Inferior parietal cortex (tissue), 1 donor: ENCODE data around the gene CEP104.

ENCODE experiments used
- DNase-seq: peaks from one replicate; pipeline ENCODE4 v3.0.0-alpha.2; 2016; ENCODE audit errors: extremely low spot score

CEP104 gene

DNA sequence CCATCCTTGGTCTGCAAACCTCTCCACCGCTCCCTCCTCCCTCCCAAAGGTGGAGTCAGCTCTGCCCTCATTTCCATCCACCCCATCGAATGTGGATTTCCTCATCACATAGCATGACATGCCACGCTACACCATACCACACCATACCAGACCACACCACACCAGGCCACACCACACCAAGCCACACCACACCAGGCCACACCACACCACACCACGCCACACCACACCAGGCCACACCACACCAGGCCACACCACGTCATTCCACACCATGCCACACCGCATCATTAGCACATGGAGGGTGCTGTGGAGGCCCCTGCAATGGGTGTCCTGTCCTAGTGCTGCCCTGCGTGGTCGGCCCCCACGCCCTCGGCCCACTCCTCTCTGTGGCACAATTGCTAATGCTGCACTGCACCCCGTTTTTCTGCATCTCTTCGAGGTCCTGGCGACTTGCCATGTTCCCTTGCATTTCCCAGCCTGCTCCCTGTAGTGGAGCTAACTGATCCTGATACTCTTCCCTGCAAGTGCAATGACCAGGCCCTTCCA is 11.5 kb upstream of the CEP104 start:
- DNase-seq: no peak

DNA sequence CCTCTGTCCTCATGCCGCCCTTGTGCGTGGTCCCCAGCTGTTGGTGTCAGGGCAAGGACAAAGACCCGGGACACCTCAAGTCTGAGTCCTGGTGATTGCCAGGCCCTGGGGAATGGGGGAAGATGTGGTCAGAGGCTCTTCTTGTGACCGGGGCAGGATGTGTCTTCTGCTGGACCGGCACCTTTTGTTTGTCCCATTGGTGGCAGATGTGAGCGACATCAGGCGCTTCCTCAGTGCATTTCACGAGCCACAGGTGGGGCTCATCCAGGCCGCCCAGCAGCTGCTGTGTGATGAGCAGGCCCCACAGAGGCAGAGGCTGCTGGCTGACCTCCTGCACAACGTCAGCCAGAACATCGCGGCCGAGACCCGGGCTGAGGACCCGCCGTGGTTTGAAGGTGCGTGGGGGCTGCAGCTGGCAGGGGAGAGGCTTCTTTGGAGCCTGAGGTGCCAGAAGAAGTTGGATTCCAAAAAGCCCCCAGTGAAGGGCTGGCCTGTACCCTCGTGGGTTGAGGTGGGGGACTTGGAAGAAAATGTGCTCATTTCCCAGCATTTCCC is 8.7 kb upstream of the CEP104 start:
- no peak for DNase-seq

DNA sequence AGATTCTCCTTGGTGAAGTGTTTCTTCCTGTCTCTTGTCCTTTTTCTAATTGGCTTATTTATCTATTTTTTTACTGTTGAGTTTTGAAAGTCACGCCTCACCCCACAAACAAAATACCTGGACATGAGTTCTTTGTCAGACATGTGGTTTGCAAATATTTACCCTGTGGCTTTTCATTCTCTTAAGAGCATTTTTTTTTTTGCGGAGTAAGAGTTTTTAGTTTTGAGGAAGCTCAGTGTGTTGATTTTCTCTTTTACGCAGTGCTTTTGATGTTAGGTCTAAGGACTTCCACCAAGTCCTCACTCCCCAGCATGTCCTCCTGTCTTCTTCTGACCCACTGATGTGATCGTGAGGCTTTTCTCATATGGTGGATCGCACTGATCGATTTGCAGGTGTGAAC is 7.9 kb upstream of the CEP104 start:
- DNase-seq: no peak

- DNase-seq: peak; percentile 32
Observed at GRCh38 chr1:3863231-3863935, 6.4 kb upstream of the CEP104 start.

DNA sequence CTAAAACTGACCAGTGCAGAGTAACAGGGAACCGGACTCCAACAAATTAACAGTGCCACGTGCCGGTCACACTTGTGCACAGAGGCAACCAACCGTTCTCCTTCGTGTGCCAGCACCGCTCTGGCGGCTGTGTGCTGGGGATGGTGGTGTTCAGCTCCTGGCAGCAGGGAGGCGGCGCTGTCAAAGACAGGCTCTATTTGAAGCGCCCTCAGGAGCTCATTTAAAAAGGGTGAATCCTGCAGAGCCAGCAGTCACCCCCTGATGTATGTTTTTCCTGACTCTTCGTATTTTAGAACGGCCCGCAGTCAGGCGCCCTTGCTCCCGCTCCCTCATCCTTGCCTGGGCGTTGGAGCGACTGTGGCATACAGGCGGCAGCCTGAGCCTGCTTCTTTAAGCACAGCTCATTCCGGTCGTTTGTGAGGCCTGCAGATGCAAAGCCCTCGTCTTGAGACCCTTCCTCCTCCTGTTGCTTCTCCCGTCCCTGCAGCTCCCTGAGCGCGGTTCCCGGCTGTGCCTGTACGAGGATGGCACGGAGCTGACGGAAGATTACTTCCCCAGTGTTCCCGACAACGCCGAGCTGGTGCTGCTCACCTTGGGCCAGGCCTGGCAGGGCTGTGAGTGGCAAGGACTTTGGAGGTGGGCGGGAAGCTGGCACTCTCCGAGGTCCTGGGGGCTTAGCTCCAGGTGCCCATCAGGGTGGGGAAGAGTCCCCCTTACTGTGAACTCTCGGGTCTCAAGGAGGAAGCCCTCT is 1.4 kb upstream of the CEP104 start:
- DNase-seq: peak; percentile 29

DNA sequence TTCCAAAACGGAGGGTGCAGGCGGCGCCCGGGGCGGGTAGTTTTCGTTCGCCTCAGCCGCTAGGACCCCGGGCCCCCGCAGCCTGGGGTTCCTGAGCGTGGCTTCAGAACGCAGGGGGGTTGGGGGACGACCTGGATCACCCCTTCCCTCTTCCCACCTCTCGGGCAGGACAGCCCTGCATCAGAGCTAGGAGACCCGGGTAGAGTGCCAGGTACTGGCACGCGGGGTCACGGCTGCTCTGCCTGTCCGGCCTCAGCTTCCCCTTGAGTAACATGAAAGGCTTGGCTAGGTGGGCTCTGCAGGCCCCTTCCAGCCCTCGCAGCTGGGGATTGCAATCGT is 749 bp upstream of the CEP104 start:
- DNase-seq: no peak

DNA sequence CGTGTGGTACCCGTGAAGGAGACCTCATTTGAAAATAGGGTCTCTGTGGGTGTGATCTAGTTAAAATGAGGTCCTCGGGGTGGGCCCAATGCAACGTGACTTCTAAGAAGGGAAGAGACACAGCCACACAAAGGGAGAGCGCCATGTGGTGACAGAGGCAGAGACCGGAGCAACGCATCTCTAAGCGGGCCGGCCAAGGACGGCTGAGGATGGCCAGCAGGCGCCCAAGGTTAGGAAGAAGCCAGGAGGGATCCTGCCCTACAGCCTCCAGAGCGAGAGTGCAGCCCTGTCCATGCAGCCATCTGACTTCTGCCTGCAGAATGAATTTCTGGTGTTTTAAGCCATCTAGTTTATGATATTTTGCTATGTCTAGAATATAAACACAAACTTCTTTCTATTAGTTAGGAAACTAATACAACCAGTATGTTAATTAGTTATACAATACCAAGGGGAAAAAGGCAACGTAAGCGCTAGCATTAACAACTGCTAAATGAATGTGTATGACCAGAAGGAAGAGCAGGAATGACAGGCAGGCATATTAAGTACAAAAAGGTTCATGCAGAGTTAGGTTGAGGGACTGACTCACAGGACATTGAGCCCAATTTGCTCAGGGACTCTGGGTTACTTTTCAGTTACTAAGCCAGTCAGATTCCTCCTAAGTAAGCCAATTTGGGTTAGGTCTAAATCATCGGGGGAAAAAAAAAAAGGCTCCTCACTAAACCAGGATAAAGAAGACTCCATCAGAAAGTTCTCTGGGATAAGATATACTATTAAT is 4.1 kb downstream of the CEP104 start:
- no peak for DNase-seq

GRCh38 chr1:3852091-3852490 is 4.9 kb downstream of the CEP104 start:
- no peak for DNase-seq

DNA sequence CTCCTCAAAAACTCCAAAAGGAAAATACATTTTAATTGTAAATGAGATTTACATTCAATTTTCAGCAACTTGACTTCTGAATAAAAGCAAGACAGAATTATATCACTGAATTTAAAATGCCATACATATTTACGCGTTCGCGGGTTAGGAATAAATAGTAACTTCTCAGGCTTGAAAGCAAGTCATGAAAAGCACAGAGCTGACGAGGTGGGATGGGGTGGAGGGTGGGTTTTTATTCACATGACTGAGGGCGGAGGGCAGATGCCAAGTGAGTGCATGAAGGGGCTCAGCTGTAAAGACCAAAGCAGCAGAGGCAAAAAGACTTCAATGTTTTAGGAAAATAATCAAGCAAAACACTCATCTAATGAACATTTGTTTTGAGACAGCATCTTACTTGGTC is 5.7 kb downstream of the CEP104 start:
- DNase-seq: no peak

DNA sequence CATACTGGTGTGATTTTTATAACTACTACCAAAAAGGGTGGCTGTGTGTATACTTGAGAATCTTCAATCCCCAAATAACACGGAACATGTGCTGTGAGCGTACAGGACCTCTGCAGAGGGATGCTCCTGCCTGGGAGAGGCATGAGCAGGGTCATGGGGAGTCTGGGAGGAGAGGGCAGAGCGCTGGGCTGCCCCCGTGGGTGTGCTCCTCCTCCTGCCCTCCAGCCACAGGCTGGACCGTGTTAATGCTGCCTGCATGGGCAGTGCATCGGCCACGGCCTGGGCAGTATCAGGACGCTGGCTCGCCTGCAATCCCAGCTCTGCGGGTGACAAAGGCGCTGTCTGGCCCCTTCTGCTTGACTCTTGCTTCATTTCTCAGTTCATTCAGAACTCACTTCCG is 6.2 kb downstream of the CEP104 start:
- no peak for DNase-seq

DNA sequence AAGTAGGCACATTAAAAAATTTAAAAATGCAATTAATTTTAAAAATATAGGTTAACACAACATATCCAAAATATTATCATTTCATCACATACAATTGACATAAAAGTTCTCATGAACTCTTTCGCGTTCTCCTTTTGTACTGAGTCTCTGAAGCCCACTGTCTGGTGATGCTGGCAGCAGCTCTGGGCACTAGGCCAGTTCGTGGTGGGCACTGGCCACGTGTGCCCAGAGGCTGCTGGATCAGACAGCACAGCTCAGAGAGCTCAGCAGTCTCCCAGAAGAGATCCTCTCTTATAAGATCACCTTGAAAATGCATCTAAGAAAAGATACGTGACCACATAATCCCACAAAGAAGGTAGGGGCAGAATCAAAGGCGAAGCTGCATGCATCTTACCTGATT is 9.9 kb downstream of the CEP104 start:
- DNase-seq: no peak

DNA sequence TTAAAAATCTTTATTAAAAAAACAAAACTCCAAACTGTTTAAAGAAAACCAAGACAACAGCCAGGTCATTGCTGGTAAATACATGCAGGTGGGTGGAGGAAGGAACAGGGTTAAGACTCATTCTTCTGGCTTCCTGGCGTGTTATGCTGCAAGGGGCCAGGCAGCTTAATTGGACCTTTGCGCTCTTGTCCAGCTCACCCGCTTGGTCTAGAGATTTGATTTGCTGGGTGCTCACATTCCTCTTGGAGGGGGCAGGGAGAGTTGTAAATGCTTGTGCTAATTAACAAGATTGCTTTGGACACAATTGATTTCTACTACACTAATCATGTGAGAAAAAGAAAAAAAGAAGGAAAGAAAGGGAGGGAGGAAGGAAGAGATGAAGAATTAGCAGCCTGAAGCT is 10.5 kb downstream of the CEP104 start:
- no peak for DNase-seq

GRCh38 chr1:3842912-3843311 is 14.1 kb downstream of the CEP104 start:
- no peak for DNase-seq

- no peak for DNase-seq
Observed at GRCh38 chr1:3841491-3841890, 15.5 kb downstream of the CEP104 start.

GRCh38 chr1:3838788-3839187 is 18.2 kb downstream of the CEP104 start:
- DNase-seq: no peak

GRCh38 chr1:3837685-3838084 is 19.3 kb downstream of the CEP104 start:
- DNase-seq: no peak

DNA sequence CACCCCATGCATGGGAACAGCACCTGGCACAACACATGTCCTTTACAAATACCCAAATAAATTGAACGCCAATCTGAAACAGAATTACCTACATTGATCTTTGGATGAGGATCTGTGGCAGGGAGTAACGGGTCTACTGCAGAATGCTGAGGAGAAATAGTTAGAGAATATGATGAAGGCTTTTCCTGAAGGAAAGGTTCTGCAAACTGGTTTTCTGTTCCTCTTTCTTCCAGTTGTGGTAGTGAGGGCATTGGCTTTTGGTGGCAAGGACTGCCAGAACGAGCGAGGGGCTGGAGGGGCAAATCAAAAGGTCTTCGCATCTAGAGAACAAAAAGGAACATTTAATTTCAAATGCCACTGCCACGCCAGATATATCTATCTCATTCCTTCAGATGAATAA is 19.8 kb downstream of the CEP104 start:
- DNase-seq: no peak

GRCh38 chr1:3836421-3836820 is 20.6 kb downstream of the CEP104 start:
- no peak for DNase-seq

GRCh38 chr1:3834701-3835100 is 22.3 kb downstream of the CEP104 start:
- no peak for DNase-seq

GRCh38 chr1:3831689-3832088 is 25.3 kb downstream of the CEP104 start:
- no peak for DNase-seq

GRCh38 chr1:3828391-3828790 is 28.6 kb downstream of the CEP104 start:
- DNase-seq: no peak

DNA sequence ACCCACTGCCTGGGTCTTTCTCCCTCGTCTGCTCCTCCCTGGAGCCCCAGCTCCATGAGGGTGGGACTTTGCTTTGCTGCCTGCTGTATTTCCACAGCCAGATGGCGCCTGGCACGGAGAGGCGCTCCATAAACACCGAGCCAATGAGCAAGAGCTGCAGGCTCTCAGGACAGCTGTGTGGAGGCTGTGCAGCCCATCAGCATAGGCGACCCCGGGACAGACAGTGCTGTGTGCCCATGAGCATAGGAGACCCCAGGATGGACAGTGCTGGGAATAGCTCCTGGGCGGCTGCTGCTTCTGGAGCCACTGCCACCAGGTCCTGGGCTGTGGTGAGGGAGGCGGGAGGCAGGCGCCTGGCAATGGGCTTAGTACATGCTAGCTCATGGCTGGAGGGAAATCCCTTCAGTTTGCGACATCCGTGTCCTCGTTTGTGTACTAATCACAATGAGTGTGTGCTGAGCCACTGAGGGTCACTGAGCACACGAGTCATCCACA is 29.2 kb downstream of the CEP104 start:
- DNase-seq: peak; percentile 28
